ENCODE results near the gene USP27X.

The USP27X gene

GRCh38 chrX:49878834-49879655, at the start of gene USP27X:
TSS of gene USP27X (plus strand) at chrX:49879484. CDS start at chrX:49880308, 824 bp downstream.
- peak; percentile 58 for DNase-seq

GRCh38 chrX:49838374-49838773, 40.9 kb upstream of the USP27X start:
- DNase-seq, result no peak

GRCh38 chrX:49840679-49841078, 38.6 kb upstream of the USP27X start:
- DNase-seq, result peak; percentile 29

- no peak for DNase-seq
These were observed 36.7 kb upstream of the USP27X start for GRCh38 chrX:49842621-49843020.

GRCh38 chrX:49844611-49845010, 34.7 kb upstream of the USP27X start:
- no peak for DNase-seq

- no peak for DNase-seq
These were observed 33.4 kb upstream of the USP27X start for GRCh38 chrX:49845701-49846403.

GRCh38 chrX:49846522-49846921, 32.8 kb upstream of the USP27X start:
- no peak for DNase-seq

- DNase-seq, result no peak
These were observed 31.0 kb upstream of the USP27X start for GRCh38 chrX:49848275-49848674.

- DNase-seq, result no peak
These were observed 29.3 kb upstream of the USP27X start for GRCh38 chrX:49850028-49850427.

- no peak for DNase-seq
These were observed 25.6 kb upstream of the USP27X start for GRCh38 chrX:49853661-49854060.

- DNase-seq, result no peak
These were observed 22.5 kb upstream of the USP27X start for GRCh38 chrX:49856819-49857218.

- DNase-seq, result no peak
These were observed 20.9 kb upstream of the USP27X start for GRCh38 chrX:49858341-49858740.

GRCh38 chrX:49859491-49859890, 19.8 kb upstream of the USP27X start:
- DNase-seq, result no peak

- DNase-seq, result no peak
These were observed 18.3 kb upstream of the USP27X start for GRCh38 chrX:49860867-49861535.

- DNase-seq, result no peak
These were observed 17.2 kb upstream of the USP27X start for GRCh38 chrX:49862093-49862492.

- no peak for DNase-seq
These were observed 10.5 kb upstream of the USP27X start for GRCh38 chrX:49868739-49869138.

- no peak for DNase-seq
These were observed 2.5 kb upstream of the USP27X start for GRCh38 chrX:49876750-49877149.

GRCh38 chrX:49877397-49878101, 1.7 kb upstream of the USP27X start:
- DNase-seq, result no peak

- DNase-seq, result no peak
These were observed 1.0 kb upstream of the USP27X start for GRCh38 chrX:49878128-49878833.

GRCh38 chrX:49879656-49880277, 483 bp downstream of the USP27X start:
- no peak for DNase-seq

GRCh38 chrX:49880668-49881067, 1.4 kb downstream of the USP27X start:
- DNase-seq, result no peak

- DNase-seq, result peak; percentile 55
These were observed 5.1 kb downstream of the USP27X start for GRCh38 chrX:49884290-49884862.
